ENCODE data around the gene EDN3. TPM values are rescaled to one million over a fixed set of nuclear protein-coding genes. Genes with fewer than 3 reads are reported as not detected.

Gene EDN3
- total RNA-seq, 1 experiment from 2014 or later, result not detected

DNA sequence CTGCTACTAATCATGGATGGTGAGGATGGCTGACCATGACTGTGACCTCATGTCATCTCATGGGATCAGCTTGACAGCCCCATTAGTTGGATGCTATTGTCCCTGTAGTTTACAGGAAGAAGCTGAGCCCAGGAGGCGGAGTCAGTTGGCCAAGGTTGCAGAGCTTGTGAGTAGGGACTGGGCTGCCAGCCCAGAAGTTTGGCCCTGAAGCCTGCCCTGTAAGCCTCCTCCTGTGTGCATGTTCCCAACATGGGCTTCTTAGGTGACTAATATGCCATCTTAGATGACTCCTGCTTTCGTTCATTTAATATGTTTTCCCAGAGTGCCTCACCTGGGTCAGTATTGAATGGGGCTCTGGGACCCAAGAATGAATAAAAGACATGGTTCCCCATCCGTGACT is 6.9 kb downstream of the EDN3 start:
- DNase-seq (ENCODE audit: extremely low read depth, low read depth), result no peak

DNA sequence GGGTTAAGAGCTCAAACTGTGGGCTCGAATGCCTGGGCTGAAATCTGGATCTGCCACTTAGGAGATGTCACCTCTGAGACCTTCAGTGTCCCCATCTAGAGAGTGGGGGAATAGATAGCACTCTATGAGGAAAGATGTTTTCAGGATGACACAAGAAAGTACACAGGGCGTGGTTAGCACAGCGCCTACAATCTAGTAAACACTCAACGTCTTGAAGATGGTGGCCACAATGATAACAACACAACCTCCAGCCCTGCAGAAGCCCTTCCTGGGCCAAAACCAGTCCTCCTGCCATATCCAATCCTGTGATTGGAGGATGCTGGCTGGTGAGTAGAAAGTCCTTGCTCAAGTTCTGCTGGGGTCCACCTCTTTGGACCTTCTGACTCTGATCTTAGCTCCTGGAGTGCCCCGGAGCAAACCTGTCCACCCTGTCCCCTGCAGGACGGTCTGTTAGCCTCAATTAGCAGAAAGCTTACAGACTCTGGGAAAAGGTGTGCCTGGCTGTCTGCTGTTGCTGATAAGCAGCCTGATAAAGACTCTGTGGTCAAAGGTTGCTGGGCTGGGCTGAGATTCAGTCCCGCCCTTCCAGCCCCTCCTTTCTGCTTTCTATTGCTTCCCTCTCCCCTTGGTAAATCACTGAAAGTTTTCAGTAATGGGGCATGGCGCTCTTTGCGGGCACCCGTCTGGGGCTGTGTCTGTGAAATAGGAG is 8.2 kb downstream of the EDN3 start:
- DNase-seq (ENCODE audit: extremely low read depth, low read depth), result no peak

DNA sequence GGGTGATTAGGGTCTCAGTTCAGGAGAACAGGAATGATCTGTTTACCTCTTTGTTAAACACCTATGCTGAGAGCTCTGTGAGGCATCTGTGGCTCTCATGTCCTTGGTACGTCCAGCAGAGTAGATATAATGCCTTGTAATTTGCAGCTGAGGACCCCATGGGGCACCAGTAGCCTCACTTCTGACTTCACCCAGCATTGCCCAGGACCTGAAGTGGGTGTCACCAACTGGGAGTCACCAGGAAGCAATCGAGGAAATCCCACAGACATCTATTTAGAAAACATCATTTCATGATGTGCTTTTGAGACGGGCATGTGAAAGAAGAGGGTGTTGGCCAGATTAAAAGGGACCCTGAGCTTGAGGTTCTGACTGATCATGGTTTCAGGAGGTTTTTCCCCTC is 8.8 kb downstream of the EDN3 start:
- DNase-seq (ENCODE audit: extremely low read depth, low read depth), result no peak

DNA sequence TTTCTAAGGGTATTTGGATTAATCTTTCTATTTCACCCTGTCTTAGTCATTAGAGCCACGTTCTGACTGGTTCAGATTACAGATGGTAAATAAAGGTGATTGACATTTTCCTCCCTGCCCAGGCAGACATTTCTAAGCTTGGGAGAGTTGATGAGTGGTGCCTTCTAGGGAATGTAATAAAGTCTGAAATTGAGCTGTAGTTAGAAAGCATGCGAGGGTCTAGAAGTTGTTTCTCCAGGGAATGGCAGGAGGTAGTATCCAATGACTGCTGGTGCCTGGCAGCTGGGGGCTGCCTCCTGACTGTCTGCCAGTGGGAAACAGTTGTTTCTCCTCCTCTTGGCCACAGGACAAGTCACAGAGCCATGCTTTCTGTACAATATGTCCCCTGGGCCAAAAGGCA is 14.6 kb downstream of the EDN3 start:
- DNase-seq (ENCODE audit: extremely low read depth, low read depth), result no peak

DNA sequence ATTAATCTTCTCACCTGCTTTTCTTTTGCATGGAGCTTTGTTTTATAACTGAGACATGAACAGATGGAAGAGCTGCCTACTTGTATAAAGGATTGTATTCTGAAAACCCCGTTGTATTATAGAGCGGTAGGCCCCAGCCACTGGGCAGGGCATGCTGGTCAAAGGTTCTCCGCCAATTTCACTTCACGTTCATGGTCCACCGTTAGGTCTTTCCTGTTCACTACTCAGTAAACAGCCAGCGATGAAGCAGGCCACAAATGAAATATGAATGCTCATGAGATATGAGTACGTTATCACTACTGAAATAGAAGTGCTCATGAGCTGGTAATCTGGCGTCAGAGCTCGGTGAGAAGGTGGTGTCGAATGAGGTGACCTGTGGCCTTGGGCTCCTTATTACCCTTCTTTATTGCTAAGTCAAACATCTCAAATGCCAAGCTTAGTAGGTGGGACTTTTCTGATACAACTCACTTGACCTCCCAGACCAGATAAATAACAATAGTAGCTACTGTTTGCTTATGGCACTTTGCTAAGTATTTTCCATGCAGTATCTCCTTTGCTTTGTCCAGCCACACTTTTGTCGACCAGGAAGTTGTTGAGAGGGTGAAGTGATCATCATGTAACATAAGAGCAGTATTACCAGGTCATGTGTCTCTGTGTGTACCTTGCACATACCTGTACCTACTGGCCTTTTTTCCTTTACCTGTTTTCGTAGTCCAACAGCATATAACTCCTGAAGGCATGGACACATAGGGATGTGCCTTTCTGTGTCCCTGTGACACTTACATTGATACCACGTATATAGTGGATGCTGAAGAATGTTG is 16.7 kb downstream of the EDN3 start:
- DNase-seq (ENCODE audit: extremely low read depth, low read depth), result no peak

DNA sequence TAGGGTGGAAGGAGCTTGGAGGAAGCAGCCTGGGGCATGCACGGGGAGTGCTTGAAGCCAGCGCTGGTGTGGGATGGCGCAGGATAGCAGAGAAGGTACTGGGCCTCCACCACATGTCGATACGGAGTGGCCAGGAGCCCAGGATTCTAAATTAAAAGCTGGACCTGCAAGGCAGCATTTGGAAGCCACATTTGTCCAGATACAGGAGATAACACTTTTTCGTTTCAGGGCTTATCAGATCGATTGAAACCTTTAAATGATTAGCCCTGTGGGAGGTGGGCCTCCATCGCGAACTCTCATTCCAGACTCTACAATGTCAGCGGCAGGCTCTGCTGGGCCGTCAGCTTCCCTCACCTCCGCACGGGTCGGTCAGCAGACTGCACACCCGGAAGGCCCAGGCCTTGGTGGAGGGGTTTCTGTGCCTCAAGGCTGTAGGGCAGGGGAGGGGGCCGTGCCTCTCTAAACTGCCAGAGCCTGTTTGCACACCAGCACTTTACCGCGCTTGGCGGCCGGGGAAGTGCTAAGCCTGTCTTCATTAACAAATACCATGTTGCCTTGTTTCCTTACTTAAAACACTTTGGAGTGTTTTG is 17.9 kb downstream of the EDN3 start:
- DNase-seq (ENCODE audit: extremely low read depth, low read depth), result no peak

DNA sequence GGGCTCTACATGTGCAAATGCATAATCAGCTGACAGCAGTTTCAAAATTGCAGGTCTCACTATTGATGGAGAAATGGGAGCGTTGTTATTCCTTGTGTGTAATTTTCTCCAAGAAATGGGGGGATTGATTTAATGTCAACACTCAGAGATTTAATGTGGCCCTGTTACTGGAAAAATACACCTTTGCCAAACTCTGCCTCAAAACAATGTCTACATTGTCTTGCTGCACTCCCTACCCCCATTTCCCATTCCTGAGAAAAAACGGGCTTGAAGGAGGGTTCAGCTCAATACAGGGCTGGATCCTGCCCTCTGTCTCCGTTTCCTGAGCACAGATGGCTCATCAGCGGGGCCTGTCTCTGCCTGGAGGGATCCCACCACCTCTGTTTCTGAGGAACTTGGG is 18.4 kb downstream of the EDN3 start:
- DNase-seq (ENCODE audit: extremely low read depth, low read depth), result no peak

DNA sequence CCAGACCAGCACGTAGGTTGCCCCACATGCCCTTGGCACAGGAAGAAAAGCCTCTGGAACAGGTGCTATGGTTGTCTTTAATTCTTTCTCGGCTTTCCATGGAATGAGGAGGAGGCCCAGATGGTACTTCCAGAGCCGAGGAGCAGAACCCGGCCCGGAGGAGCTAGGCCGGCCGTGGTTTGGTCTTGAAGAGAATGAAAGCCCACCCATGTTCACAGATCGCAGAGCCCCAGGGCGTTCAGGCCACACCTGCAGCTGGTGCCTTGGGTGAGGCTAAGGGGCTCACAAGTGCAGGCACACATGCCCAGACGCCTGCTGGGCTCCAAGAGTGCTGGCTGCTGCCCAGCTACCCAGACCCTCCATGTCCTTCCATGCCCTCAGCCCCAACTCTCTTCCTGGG is 20.0 kb downstream of the EDN3 start:
- DNase-seq (ENCODE audit: extremely low read depth, low read depth), result no peak

DNA sequence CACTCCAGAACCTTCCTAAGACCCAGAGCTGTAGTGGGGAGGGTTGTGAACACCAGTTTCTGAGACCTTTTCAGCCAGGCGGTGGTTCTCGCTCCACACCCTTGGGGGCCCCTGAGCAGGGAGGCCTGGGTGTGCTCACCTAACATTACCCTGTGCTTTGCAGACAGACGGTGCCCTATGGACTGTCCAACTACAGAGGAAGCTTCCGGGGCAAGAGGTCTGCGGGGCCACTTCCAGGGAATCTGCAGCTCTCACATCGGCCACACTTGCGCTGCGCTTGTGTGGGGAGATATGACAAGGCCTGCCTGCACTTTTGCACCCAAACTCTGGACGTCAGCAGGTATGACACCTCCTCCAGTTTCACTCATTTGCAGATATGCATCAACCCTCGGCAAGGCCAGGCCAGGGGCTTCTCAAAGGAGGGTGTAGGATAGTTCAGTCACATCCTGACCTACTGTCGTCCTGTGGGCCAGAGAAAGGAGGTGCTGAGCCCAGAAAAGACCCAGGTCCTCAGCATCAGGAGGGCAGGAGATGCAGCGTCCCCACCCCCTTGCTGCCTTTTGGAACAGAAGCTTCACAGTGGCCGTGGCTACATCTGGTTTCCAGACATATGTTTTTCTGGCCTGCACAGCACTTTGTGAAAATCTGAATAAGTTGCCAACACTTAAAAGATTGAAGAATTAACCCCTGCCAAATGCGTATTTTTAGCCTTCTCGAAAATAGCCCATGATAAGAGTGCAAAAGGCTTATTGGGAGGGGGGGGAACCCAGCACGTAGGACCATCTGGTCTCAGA is 20.6 kb downstream of the EDN3 start:
- no peak for DNase-seq (ENCODE audit: extremely low read depth, low read depth)

DNA sequence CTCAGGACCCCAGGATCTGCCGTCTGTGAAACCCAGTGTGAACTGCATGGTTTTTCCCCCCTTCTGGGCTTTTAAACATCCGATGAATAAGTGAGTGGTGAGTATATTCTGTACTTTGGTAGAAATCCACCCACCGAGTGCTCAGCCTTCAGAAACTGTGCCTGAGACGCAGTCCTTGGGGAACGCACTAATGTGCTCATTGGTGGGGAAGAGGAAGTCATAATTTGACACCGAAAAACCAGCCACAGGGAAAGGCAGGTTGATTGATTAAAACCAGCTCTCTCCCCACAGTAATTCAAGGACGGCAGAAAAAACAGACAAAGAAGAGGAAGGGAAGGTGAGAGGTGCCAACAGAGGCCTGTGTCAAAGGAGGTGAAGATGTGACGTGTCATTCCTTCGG is 21.7 kb downstream of the EDN3 start:
- no peak for DNase-seq (ENCODE audit: extremely low read depth, low read depth)

DNA sequence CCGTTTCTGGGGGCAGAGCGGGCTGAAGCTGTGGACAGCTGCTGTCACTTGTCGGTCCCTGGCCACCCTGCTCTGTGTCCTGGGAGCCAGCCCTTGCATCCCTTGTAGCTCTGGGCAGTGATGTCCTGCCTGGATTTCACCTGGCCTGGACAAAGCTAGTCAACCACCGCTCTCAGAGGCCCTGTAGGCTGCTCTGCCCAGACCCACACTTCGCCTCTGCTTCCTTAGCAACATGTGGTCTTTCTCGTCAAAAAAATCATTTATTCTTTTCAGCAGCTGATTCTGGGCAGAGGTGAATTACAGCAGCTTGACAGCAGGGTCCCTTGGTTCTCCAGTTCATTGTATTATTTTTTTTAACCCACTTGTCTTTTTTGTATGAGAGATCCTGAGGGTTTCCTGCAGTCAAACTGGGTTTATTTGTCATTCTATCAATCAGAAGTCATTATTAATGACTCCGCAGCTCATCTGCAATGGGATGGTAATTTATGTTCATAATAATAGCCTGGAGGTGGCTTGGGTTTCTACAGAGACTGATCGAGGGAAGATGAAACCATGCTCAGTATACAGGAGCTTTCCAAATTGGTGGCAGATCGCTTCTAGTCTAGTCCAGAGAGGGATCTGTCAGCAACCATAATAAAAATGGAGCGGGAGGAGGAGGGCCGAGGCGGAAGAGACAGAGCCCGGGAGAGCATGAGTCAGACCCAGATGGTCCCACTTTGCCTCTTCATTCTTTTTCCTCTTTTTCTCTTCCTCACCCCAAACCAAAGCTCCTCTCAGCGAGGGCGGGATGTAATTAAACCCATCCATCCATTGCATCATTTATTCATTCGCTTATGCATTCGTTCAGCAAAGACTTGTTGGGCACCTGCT is 22.4 kb downstream of the EDN3 start:
- no peak for DNase-seq (ENCODE audit: extremely low read depth, low read depth)

DNA sequence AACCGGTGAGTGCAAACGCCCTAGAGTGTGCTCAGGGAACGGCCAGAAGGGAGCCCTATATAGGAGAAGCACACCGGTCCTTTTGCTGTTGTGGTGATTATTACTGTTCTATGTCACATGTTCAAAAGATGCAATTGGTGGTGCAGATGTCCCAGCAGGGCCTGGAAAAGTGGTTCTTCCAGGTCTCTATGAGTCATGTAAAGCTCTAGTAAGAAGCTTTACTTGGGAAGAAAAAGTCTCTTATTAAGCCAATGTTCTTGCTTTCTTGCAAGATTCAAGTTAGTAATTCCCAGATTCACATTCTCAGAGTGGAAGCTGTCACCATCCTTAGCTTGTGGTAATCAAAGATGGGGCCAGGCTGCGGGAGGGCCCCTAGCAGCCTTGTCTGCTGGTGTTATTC is 23.3 kb downstream of the EDN3 start:
- DNase-seq (ENCODE audit: extremely low read depth, low read depth), result no peak

DNA sequence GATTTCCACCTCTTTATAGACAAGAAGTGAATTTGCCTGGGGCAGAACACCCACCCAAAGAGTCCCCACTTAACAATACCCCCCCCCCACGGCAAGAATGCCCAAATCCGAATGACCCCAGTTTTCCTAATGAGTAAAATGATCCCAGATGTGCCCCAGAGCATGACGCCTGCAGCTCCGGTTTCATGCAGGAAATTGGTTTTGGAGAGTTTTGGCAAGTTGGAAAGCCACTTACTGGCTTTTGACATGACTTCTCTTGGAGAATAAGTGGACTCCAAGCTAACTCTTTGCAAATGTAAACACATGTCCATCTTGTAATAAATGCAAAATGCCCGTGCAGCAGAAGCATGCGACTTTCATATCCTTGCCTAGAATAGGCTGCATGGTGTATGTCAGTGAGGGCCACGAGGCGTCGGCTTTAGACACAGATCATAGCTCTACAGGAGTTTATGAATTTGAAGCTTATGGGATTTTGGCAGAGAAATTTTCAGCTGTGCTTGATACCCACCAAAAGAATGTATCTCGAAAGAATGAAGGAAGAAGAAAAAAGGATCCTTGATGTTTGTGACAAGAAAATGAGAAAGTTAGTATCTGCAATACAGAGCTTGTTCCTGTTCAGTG is 24.2 kb downstream of the EDN3 start:
- DNase-seq (ENCODE audit: extremely low read depth, low read depth), result no peak

DNA sequence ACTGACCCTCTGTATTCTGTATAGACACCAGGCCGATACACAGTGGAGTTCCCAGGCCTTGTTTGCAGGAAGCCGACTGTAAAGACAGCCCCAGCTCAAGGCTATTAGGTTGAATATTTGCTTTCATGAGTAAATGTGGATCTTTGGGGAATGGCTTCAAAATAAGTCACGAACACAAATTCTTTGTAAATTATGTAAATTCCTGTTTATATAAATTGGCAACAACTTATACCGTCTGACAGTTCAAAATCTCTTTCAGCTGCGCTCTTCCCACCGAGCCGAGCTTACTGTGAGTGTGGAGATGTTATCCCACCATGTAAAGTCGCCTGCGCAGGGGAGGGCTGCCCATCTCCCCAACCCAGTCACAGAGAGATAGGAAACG is 24.7 kb downstream of the EDN3 start:
- DNase-seq (ENCODE audit: extremely low read depth, low read depth), result no peak

DNA sequence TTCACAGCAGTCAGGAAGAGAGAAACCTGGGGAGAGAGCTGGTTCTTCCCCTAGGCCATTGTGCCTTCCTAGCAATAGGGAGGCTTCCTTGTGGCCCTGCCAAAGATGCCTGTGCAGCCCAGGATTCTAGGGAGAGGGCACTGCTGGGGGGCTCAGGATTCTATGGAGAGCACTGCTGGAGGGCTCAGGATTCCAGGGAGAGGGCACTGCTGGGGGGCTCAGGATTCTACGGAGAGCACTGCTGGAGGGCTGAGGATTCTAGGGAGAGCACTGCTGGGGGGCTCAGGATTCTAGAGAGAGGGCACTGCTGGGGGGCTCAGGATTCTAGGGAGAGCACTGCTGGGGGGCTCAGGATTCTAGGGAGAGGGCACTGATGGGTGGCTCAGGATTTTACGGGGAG is 25.8 kb downstream of the EDN3 start:
- no peak for DNase-seq (ENCODE audit: extremely low read depth, low read depth)

DNA sequence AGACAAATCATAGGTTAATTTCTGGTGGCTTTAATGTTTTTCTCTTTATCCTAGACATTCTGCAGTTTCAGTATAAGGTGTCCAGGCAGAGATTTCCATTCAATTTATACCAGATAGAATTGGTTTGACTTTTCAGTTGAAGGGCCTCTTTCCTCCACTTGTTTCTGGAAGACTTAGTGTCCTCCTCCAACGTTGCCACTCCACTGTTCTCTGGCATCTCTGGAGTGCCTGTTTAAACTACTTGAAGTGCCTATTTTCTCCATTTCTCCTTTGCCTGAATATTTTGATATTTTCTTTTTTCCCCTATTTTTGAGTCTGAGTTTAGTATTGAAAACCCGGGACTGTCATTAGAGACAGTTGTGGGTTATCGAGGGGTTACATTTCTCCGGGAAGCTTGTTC is 27.7 kb downstream of the EDN3 start:
- DNase-seq (ENCODE audit: extremely low read depth, low read depth), result no peak

DNA sequence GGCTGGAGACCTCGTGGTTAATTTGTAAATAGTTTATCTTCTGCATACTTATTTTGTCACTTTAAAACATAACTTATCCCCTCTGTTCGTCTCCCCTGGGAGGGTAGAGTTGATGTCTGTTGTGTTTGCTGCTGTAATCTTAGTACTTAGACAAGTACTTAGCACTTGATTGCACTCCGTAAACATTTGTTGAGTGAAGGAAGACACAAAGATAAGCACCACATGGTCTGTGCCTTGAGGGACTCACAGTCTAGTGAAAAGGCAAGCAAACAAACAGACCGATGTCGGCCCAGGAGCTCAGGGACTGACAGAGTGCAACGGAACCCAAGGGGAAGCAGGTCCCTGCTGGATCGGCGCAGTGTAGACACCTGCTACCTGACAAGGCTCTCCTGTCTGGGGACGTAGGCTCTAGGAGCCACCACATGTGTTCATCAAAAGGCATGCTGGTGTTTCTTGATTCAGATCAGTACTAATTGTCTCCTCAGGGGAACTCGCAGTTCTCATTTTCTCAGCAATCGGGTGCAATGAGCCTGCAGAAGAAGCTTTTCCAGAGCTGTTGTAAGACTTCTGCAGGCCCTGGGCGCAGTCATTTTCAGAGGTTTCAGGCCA is 31.4 kb downstream of the EDN3 start:
- no peak for DNase-seq (ENCODE audit: extremely low read depth, low read depth)

DNA sequence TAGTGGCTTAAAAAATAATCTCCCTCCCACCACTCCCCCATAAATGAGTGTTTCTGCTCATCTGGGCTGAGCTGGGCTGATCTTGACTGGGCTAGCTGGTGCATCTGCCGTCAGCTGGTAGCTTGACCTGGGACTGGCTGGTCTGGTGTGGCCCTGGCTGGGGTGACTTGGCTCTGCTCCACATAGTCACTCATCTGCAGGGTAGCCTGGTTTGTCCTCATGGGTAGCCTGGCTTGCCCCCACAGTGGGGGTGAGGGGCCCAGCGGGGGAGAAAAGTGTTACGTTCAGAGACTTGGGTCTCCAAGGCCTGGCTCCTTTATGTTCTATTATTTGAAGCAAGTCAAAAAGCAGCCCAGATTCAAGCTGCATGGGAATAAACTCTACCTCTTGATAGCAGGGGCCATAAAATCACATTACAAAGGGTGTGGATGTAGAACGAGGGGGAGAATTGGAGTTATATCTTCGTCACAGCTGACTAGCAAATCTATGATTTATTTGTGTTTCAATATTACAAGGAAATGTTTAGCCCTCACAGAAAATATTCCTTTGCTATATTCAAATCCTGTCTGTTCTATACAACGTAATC is 32.9 kb downstream of the EDN3 start:
- DNase-seq (ENCODE audit: extremely low read depth, low read depth), result no peak

DNA sequence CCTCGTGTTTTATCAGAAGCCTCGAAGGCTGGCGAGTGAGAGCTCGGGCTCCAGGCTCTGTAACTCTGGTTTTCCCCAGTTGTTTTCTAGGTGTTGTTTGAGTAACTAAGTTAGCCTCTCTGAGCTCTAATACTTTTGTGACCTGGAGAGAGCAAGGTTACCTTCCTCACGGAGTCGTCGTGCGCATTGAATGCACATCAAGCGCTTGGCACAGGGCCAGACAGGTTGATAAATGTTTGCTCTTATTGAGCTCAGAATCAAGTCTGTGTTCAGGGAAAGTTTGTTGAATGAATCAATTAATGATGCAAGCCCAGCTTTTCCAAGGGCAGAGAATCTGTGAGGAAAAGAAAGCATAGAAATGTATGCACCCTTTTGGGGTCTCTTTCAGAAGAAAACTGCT is 33.5 kb downstream of the EDN3 start:
- no peak for DNase-seq (ENCODE audit: extremely low read depth, low read depth)

All from NCI-H460 (cell line).